CD4-positive, alpha-beta T cell treated with Interleukin-6 for 4 hours (primary cell): ENCODE measurements around the gene BMP8A.

Experiments used
- DNase-seq: peaks from one replicate; pipeline ENCODE4 v3.0.0-alpha.2; 2020; ENCODE audit warnings: mixed read lengths

Gene BMP8A

DNA sequence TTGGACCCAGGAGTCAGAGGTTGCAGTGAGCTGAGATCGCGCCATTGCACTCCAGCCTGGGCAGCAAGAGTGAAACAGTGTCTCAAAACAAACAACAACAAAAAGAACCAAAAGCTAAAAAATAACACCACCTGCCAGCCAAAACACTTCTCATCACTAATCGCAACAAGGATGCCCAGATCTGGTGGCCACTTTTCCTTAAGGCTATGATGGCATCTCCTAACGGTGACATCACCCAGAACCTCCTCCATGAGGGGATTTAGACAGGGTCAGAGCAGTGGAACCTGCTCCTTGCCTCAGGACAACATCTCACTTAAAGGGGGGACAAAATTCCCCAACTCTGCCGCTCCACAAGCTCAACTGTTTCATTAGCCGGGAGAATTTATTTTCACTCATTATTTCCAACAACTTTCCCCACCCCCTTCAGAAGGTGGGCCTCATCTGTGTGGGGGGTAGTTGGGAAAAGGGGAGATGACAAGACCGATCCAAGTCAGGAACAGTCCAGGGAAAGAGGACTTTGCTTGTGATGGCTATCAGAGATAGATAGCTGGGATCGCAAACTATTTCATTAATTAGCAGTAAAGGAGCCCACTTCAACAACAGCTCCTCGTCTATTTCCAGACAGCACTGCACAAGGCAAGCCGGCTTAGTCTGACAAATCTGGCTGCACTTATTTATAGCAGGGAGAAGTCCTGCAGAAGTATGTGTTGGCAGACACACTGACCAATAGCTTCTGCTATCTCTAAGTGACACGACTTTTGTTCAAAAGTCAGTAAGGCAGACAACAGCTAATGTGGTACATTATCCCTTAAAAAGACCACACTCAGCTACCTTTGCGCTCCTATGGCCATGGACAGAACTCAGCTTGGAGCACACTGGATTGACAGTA lies 82.5 kb downstream of the BMP8A start:
- no peak for DNase-seq

DNA sequence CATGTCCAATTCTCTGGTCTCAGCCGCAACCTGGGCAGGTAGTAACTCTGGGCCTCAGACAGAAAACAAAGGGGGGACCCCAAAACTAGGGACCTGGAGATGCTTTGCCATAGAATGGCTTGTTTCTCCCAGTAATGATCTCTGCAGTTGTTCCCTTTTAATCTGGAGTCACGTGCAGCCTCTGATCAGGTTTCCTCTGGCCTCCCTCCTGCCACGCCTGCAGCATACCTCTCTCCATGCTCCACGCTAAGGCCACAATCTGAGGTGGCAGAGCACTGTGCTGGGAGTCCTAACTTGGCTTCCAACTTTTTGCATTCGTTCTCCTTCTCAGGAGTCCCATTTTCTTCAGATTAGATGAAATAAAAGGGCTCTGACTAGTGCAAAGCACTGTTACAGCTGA lies 83.2 kb downstream of the BMP8A start:
- no peak for DNase-seq
